GM10847 (cell line): Measurements from ENCODE around the gene URB1.

Source experiments
- POLR2A ChIP-seq: IDR thresholded peaks from 2 replicates; pipeline ENCODE4 v1.6.1; 2011; ENCODE audit not compliant: insufficient read length; ENCODE audit errors: extremely low read depth

Gene URB1

DNA sequence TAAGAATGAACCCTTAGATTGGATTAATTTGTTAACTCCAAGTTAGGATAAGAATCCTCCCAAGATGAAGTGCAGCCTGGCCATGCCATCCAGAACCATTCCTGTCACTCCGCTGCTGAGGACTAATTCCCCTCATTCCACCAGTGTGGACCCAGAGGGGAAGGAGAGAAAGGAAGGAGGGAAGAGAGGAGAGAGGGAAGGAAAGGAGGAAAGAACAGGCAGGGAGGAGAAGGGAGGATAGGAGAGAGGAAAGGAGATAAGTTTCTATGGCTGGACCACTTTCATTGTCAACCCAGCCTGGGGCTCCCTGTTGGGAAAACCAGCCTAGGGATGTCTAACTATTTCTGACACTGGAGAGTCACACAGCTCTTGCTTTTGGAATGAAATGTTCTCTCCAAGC, 89.4 kb downstream of the URB1 start:
- TF ChIP-seq POLR2A: no peak

DNA sequence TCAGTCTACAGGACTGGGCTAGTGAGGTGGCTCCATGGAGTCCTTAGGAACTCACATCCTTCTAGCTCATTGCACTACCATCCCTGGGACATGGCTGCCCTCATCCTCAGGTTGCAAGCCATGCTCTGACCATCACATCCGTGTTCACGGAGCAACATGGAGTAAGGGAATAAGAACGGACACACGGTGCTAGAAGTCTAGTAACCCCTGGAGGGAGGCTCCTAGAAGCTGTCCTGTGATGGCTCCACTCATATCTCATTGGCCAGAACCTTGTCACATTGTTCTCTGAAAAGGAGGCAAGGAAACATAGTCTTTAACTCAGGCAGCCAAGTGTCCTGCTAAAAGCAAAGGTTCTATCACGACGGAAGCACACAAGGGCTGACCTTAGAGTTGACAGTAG, 90.3 kb downstream of the URB1 start:
- no peak for TF ChIP-seq POLR2A

DNA sequence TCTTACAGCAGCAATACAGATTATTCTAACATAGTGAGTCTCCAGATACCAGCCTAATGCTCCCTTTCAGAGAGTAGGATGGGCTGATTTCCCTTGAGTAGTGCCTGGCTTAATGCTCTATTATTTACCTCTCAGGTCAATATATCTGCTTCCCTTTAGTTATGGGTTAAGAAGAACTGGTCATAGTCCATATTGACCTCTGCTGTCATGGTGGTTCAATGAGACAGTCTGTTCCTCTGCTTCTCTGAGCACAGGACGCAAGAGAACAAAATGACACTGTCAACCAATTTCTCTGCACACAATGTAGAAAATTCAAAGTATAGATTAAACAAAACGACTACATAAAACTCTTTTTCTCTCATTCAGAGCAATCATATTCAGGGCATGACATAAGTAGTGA, 91.2 kb downstream of the URB1 start:
- TF ChIP-seq POLR2A: no peak

DNA sequence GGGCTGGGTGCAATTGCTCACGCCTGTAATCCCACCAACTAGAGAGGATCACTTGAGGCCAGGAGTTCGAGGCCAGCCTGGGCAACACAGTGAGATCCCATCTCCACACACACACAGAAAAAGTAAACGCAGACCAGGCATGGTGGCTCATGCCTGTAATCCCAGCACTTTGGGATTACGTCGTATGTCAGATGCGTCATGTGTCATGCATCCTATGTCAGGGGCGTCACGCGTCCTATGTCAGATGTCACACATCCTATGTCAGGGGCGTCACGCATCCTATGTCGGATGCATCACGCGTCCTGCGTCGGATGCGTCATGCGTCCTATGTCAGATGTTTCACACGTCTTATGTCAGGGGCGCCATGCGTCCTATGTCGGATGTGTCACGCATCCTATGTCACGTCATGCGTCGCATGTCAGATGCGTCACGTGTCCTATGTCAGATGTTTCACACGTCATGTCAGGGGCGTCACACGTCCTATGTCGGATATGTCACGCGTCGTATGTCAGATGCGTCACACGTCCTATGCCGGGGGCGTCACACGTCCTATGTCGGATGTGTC, 92.6 kb downstream of the URB1 start:
- no peak for TF ChIP-seq POLR2A

DNA sequence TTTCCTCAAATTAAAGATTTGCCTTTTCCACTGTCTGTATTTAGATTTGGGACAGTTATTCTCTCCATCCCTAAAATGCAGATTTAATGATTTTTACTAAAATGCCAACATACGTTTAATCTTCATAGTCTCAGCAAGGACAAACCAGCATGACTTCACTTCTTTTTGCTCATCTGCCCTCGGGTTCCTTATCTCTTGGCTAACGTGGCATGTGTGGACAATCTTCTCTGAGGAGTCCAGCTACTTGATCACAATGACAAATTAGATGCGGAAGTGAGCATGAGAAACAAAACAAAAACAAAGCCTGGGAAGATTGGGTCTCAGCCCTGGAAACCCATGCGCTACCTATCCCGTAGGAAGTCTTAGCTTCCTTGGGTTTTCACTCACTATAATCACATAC, 93.1 kb downstream of the URB1 start:
- TF ChIP-seq POLR2A: no peak

DNA sequence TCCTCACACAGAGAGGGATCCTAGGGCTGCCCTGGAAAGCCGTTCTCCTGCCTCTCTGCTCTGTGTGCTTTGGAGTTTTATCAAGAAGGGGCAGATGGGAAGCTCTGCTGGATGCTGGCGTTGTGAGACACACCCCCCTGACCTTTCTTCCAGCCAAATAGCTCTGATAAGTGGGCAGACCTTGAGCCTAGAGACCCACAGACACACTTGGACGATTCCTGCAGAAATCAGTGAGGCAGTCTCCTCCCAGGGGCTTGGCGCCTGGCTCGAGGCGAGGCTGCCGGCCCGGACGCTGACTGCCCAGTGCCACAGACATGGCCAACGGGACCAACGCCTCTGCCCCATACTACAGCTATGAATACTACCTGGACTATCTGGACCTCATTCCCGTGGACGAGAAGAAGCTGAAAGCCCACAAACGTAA, 94.1 kb downstream of the URB1 start, which contains the start of gene MRAP:
TSS of gene MRAP (plus strand) at position 198 of the 424 bp plus-strand sequence. CDS start at position 315, 117 bp downstream.
- TF ChIP-seq POLR2A: no peak

DNA sequence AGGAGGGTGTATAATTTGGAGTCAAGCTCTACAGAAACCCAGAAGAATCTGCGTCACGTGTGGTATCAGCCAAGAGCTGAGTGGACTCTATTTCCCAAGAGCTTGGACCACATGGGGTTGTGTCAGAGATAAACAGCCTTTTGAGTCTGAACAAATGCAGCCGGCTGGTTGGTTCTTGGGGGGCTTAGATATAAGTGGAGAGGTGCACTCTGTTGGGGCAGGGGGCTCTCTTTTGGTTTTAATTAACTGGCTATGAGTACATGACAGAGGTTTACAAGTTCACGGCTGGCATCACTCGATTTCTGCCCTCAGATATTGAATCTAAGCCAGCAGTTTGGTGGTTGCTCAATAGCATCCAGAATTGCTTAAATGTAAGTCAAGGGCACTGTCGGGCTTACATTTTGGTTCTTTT, 94.7 kb downstream of the URB1 start:
- TF ChIP-seq POLR2A: no peak

DNA sequence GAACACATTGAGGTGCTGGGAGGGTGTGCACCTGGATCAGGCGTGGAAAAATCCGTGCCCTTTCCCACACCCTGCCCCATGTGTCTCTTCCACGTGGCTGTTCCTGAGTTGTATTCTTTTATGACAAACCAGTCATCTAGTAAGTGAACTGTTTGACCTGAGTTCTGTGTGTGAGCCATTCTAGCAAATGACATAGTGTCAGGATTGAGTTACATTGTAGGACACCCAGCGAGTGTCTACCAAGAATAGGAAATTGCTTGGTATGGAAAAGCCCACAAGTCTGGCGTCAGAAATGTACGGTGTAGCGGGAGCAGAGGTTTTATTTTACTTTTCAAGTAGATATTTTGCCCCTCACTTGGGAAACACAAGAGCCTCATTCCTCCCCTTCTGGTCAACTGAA, 95.4 kb downstream of the URB1 start:
- no peak for TF ChIP-seq POLR2A

DNA sequence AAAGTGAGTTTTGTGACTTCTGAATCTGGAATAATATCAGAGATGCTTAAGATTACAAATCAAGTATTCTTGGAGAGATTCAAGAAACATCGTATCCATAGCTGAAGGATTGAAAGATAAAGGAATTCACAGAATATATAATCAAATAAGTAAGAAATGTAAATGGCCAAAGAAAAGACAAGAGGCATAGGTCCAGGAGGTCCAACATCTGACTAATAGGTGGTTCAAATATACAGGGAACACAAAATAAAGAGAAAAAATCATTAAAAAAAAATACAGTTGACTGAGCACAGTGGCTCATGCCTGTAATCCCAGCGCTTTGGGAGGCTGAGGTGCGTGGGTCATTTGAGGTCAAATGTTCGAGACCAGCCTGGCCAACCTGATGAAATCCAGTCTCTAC, 107.3 kb downstream of the URB1 start:
- TF ChIP-seq POLR2A: no peak

DNA sequence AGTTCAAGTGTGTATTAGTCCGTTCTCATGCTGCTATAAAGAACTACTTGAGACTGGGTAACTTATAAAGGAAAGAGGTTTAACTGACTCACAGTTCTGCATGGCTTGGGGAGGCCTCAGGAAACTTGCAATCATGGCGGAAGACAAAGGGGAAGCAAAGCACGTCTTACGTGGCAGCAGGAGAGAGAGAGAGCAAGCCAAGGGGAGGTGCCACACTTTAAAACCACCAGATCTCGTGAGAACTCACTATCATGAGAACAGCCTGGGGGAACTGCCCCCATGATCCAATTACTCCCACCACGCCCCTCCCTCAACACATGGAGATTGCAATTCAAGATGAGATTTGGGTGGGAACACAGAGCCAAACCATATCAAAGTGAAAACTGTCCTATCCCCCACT, 109.8 kb downstream of the URB1 start:
- no peak for TF ChIP-seq POLR2A

DNA sequence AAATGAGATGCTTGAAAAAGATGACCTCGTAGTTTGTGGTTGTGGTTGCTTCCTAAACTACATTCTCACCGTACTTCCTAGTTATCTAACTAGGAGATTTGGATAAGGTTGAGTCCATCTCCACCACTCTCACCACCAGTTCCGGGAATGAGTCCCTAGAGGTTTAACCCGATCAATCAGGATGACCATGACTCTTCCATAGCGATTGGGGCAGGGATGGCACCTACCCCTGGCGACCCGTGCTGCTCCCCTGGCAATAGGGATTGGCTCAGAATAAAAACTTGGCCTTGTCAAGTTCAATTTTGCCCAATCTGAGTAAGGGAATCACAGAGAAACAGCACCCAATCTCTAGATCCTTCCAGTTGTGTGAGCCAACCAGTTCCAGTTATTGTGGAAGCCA, 111.3 kb downstream of the URB1 start:
- TF ChIP-seq POLR2A: no peak

DNA sequence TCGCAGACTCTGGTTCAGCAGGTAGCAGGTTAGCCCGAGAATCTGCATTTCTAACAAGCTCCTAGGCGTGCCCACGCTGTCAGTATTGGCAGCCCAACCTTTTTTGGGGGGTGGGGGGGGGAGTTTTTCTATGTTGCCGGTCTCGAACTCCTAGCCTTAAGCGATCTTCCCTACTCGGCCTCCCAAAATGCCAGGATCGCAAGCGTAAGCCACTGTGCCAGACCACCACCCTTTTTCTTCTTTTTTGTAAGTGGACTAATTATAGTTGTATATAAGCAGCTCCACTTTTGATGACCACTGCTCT, 113.5 kb downstream of the URB1 start:
- TF ChIP-seq POLR2A: no peak

DNA sequence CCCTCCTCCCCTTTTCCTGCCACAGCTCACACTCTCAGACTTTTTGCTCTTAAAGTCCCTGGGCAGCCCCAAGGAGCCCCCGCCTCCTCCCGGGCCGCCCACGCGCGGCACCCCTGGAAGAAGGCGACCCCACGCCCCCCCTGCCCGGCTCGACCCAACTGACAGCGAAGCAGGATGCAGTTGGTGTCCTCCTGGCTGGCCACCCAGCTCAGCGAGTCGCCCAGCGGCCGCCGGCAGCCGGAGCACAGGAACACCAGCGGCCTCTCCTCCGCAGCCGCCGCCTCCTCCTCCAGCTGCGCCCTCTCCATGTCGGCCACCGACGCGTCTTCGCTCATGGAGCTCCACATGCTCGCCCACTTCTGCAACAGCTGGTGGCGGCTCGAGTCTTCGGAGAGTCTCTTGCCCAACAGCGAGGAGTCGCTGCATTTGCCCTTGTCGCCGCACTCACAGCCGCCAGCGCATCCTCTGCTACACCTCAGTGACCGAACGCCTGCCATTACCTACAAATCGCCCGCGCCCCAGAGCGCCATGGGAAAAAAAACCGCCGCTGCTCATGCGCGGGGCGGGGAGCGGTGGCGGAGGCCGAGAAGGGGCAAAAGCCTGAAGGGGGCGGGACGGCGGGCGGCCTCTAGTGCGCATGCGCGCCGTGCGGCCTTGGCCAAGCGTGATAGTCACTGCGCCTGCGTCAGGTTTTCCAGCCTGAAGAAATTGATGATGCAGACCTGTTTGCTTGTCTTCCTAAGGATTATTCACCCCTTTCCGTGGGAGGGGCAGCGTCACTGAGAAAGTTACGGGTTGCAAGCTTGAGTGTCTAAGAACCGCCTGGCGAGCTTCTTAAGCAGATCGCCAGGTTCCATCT, 114.1 kb downstream of the URB1 start, which contains the start of gene MIS18A:
TSS of gene MIS18A (minus strand) at position 532 of the 859 bp plus-strand sequence. CDS start at position 497, 35 bp downstream.
- TF ChIP-seq POLR2A: peak; percentile 61

DNA sequence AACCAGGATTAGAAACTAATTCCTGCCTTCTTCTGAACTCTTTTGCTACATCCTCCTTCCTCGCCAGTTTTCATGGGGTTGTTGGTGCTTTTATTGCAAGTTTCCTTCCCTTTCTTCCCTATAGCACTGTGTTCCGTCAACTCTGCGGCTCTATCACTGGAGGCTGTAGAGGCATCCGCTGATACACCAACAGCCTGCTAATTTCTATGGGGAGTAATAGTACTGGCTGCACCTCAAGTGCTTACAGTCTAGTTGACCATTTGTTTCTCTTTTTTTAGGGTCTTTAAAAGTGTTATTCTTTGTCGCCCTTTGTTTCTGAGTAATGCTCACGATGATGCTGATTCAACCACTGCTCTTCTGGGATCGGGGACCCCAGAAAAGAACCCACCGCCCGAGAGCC, 114.7 kb downstream of the URB1 start:
- no peak for TF ChIP-seq POLR2A

DNA sequence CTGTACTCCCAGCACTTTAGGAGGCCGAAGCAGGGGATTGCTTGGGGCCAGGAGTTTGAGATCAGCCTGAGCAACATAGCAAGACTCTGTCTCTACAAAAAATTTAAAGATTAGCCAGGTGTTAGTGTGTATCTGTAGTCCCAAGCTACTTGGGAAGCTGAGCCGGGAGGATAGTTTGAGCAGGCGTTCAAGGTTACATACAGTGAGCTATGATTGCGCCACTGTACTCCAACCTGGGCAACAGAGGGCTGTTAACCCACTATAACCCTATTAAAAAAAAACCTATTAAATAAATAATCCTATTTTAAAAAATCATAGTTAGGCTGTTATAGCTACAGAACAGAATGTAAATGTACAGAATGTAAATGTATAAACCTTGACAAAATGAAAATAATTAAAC, 116.1 kb downstream of the URB1 start:
- TF ChIP-seq POLR2A: no peak

DNA sequence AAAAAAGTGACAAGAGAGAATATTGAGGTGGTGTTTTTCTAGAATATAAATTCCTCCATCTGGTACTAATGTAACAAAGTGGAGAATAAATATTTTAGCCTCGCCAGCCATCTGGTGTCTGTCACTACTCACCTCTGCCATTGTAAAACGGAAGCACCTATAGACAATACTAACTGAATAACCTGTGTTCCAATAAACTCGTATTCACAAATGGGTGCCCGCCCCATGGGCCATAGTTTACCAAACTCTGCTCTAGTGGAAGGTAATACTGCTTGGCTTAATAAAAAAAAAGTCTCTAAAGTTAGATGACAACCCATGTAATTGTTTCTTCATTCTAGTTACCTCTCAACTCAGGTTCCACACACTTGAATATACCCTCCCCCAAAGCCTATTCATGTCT, 122.1 kb downstream of the URB1 start:
- TF ChIP-seq POLR2A: no peak

DNA sequence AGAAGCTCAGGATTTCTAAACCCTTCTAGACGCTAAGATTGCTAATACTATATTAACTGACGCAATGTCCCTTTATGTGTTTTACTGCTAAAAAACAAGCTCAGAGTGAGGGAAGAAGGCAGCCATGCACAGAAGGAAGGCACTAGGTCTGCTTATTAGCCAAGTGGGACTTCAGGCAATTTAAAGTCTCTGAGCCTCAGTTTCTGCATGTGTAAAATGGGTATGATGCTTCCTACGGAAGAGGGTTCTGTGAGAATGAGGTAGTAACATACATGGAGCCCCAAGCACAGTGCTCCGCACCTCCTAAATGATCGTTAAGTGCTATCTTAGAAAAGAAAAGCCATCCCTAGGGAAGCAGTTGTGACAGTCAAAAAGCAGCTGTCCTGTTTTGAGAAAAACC, 130.9 kb downstream of the URB1 start:
- no peak for TF ChIP-seq POLR2A
